ENCODE results near the gene CLIC1.

GRCh38 chr6:31691564-31692108 is 44.7 kb downstream of the CLIC1 start:
- TF ChIP-seq EZH2 (IDR thresholded peaks at IDR 0.05; ENCODE audit: borderline replicate concordance, insufficient read depth, low read depth, low read length, poor library complexity, severe bottlenecking) (no peak), CTCF (IDR thresholded peaks at IDR 0.05) (no peak)
